Endothelial cell (in vitro differentiated cells): ENCODE measurements around the gene NOL6. TPM values are rescaled to one million over a fixed set of nuclear protein-coding genes. Genes with fewer than 3 reads are reported as not detected.

Experiments used
- DNase-seq: peaks from one replicate; pipeline ENCODE4 v3.0.0; 2021; ENCODE audit warnings: low spot score
- H3K27ac Mint-ChIP-seq: one replicate; pipeline ENCODE4 v1.8.0; 2021; ENCODE audit warnings: mixed read lengths, inconsistent platforms; ENCODE audit not compliant: unreplicated experiment
- H3K27me3 Mint-ChIP-seq: one replicate; pipeline ENCODE4 v1.8.0; 2021; ENCODE audit warnings: mild to moderate bottlenecking, moderate library complexity, mixed read lengths, inconsistent platforms; ENCODE audit not compliant: unreplicated experiment
- H3K36me3 Mint-ChIP-seq: one replicate; pipeline ENCODE4 v1.8.0; 2021; ENCODE audit warnings: mild to moderate bottlenecking, low read depth, mixed read lengths, inconsistent platforms; ENCODE audit not compliant: unreplicated experiment
- H3K4me1 Mint-ChIP-seq: one replicate; pipeline ENCODE4 v1.8.0; 2021; ENCODE audit warnings: mild to moderate bottlenecking, mixed read lengths, inconsistent platforms; ENCODE audit not compliant: unreplicated experiment
- H3K4me3 Mint-ChIP-seq: one replicate; pipeline ENCODE4 v1.8.0; 2021; ENCODE audit warnings: mild to moderate bottlenecking, mixed read lengths, inconsistent platforms; ENCODE audit not compliant: unreplicated experiment
- H3K9me3 Mint-ChIP-seq: one replicate; pipeline ENCODE4 v1.8.0; 2021; ENCODE audit warnings: mixed read lengths, inconsistent platforms; ENCODE audit not compliant: unreplicated experiment
- CTCF ChIP-seq: fragments of 200-600 bp; sonication (generic); IDR thresholded peaks from one replicate; pipeline ENCODE4 v1.5.0; 2021; ENCODE audit warnings: antibody characterized with exemption; ENCODE audit not compliant: unreplicated experiment
- total RNA-seq: library from RNA; stranded (reverse); fragmentation: NEBNext Ultra II Directional; extraction: Animal tissue kit (Norgen Biotek cat#: 25700); gene quantifications from one replicate; pipeline ENCODE4 v1.2.1, GENCODE V29; 2021; ENCODE audit not compliant: unreplicated experiment

NOL6 gene
- total RNA-seq, 1 donor from 2014 or later, result 22.6 TPM

GRCh38 chr9:33453286-33453860 is 20.4 kb downstream of the NOL6 start:
- Mint-ChIP-seq H3K4me3 (no peak overlapping the region), H3K27me3 (peaks cover 11% of the 10 kb centered on the region), H3K9me3 (no peaks in the 10 kb centered on the region), H3K4me1 (peaks cover 5% of the 10 kb centered on the region), H3K36me3 (no peaks in the 10 kb centered on the region), H3K27ac (no peak overlapping the region)
- no peak for TF ChIP-seq CTCF
- DNase-seq, result no peak

DNA sequence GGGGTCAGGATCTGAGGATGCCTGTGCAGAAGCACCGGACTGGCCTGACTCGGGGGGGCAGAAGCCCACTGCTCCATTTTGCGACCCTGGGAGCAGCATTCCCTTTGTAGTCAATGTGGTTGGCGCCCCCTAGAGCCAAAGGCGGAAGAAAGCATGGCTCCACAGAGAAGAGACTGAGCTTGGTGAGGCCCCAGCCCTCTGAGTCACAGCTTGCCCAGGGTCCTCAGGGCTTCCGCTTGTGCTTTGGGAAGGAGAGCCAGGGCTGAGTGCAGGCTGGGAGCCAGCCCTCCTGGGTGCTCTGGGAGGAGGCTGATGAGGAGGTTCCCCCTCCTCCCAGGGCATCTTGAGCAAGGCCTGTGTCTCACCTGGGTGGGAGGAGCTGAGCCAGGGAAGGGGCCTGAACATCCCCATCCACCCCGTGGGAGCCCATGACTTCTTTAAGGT is 20.9 kb downstream of the NOL6 start:
- DNase-seq, result peak; percentile 81
- H3K9me3 Mint-ChIP-seq, result no peaks in the 10 kb centered on the region
- H3K27ac Mint-ChIP-seq, result no peak overlapping the region
- H3K36me3 Mint-ChIP-seq, result no peaks in the 10 kb centered on the region
- peaks cover 2% of the 10 kb centered on the region for H3K4me1 Mint-ChIP-seq
- TF ChIP-seq CTCF, result peak; percentile 74
- peaks cover 12% of the 10 kb centered on the region for H3K27me3 Mint-ChIP-seq
- no peak overlapping the region for H3K4me3 Mint-ChIP-seq

GRCh38 chr9:33450621-33451146 is 23.0 kb downstream of the NOL6 start:
- Mint-ChIP-seq H3K27ac (no peak overlapping the region), H3K4me3 (no peak overlapping the region)
- TF ChIP-seq CTCF, result no peak

DNA sequence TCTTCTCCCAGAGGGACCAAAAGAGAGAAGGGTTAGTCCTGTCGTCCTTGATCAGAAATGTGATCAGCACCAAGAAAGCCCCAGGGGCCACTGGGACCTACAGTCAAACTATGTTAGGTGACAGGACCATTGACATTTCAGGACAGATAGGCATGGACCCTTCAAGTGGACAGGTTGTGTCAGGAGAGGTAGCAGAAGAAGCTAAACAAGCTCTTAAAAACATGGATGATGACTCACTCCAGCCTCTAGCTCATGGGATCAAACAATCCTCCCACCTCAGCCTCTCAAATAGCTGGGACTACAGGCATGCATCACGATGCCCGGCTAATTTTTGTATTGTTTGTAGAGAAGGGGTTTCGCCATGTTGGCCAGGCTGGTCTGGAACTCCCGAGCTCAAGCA is 24.0 kb downstream of the NOL6 start:
- peaks cover 4% of the 10 kb centered on the region for H3K36me3 Mint-ChIP-seq
- no peak overlapping the region for H3K27ac Mint-ChIP-seq
- H3K27me3 Mint-ChIP-seq, result peaks cover 15% of the 10 kb centered on the region
- H3K4me1 Mint-ChIP-seq, result peaks cover 11% of the 10 kb centered on the region
- DNase-seq, result no peak
- H3K9me3 Mint-ChIP-seq, result no peaks in the 10 kb centered on the region
- no peak for TF ChIP-seq CTCF
- no peak overlapping the region for H3K4me3 Mint-ChIP-seq

More at GRCh38 chr9:33450621-33451146, 23.0 kb downstream of the NOL6 start:
- Mint-ChIP-seq H3K36me3 (peaks cover 4% of the 10 kb centered on the region), H3K27me3 (peaks cover 11% of the 10 kb centered on the region), H3K4me1 (peaks cover 7% of the 10 kb centered on the region), H3K9me3 (no peaks in the 10 kb centered on the region)
- DNase-seq, result no peak

GRCh38 chr9:33447799-33448553 is 25.7 kb downstream of the NOL6 start:
- H3K4me3 Mint-ChIP-seq, result peak overlapping the region; percentile 85
- peaks cover 4% of the 10 kb centered on the region for H3K36me3 Mint-ChIP-seq
- peaks cover 10% of the 10 kb centered on the region for H3K27me3 Mint-ChIP-seq
- DNase-seq, result no peak
- H3K27ac Mint-ChIP-seq, result no peak overlapping the region
- no peak for TF ChIP-seq CTCF
- H3K9me3 Mint-ChIP-seq, result no peaks in the 10 kb centered on the region
- H3K4me1 Mint-ChIP-seq, result peaks cover 11% of the 10 kb centered on the region
